ENCODE measurements around the gene CYP46A1.

Gene CYP46A1

GRCh38 chr14:99731547-99732435 is 47.7 kb downstream of the CYP46A1 start:
- no peak for DNase-seq

- DNase-seq, result no peak
Observed at GRCh38 chr14:99732436-99733210, 48.5 kb downstream of the CYP46A1 start.

GRCh38 chr14:99733211-99733539 is 49.1 kb downstream of the CYP46A1 start:
- no peak for DNase-seq

- DNase-seq, result no peak
Observed at GRCh38 chr14:99733540-99734405, 49.7 kb downstream of the CYP46A1 start.

GRCh38 chr14:99734406-99735051 is 50.4 kb downstream of the CYP46A1 start:
- DNase-seq, result no peak

GRCh38 chr14:99735189-99736135 is 51.4 kb downstream of the CYP46A1 start:
- no peak for DNase-seq

GRCh38 chr14:99736603-99737371 is 52.7 kb downstream of the CYP46A1 start:
- DNase-seq, result no peak

- no peak for DNase-seq
Observed at GRCh38 chr14:99737451-99737951, 53.4 kb downstream of the CYP46A1 start.

GRCh38 chr14:99737956-99738667 is 54.0 kb downstream of the CYP46A1 start:
- no peak for DNase-seq

- no peak for DNase-seq
Observed at GRCh38 chr14:99740411-99740810, 56.3 kb downstream of the CYP46A1 start.

GRCh38 chr14:99741227-99741976 is 57.3 kb downstream of the CYP46A1 start:
- no peak for DNase-seq

GRCh38 chr14:99742074-99742473 is 58.0 kb downstream of the CYP46A1 start:
- no peak for DNase-seq

- no peak for DNase-seq
Observed at GRCh38 chr14:99742509-99743487, 58.7 kb downstream of the CYP46A1 start.

GRCh38 chr14:99744199-99744872 is 60.2 kb downstream of the CYP46A1 start:
- DNase-seq, result no peak

- no peak for DNase-seq
Observed at GRCh38 chr14:99744873-99745224, 60.8 kb downstream of the CYP46A1 start.

GRCh38 chr14:99745307-99745951 is 61.3 kb downstream of the CYP46A1 start:
- no peak for DNase-seq

- no peak for DNase-seq
Observed at GRCh38 chr14:99747167-99747566, 63.1 kb downstream of the CYP46A1 start.
